HepG2 (cell line): ENCODE measurements around the gene TAPBP. TPM values are rescaled to one million over a fixed set of nuclear protein-coding genes. Genes with fewer than 3 reads are reported as not detected.

ENCODE experiments used
- ARHGAP35 ChIP-seq: sonication (generic); formaldehyde crosslinking; IDR thresholded peaks from 2 replicates; pipeline ENCODE4 v1.9.0; 2022; ENCODE audit warnings: mild to moderate bottlenecking, inconsistent platforms, moderate library complexity, missing genetic modification reagents, borderline replicate concordance
- ARNT ChIP-seq: fragments of 450-650 bp; IDR thresholded peaks from 2 replicates; pipeline ENCODE4 v1.6.1; 2017
- KDM3A ChIP-seq: IDR thresholded peaks from 2 replicates; pipeline ENCODE4 v1.6.1; 2018; ENCODE audit warnings: low read depth, missing compliant biosample characterization
- KDM5B ChIP-seq: sonication (generic); formaldehyde crosslinking; IDR thresholded peaks from 2 replicates; pipeline ENCODE4 v1.4.0; 2020; ENCODE audit warnings: missing genetic modification reagents, mild to moderate bottlenecking, borderline replicate concordance
- KDM6A ChIP-seq: IDR thresholded peaks from 2 replicates; pipeline ENCODE4 v1.6.1; 2016; ENCODE audit warnings: low read depth
- PHF5A ChIP-seq: IDR thresholded peaks from one replicate; pipeline ENCODE4 v1.6.1; 2018; ENCODE audit warnings: low read depth, missing genetic modification reagents; ENCODE audit not compliant: unreplicated experiment
- RFXAP ChIP-seq: sonication (generic); formaldehyde crosslinking; IDR thresholded peaks from 2 replicates; pipeline ENCODE4 v1.4.0; 2020; ENCODE audit warnings: missing genetic modification reagents, borderline replicate concordance
- SMAD1 ChIP-seq: sonication (generic); formaldehyde crosslinking; IDR thresholded peaks from 2 replicates; pipeline ENCODE4 v1.4.0; 2020; ENCODE audit warnings: missing genetic modification reagents, low read depth, mild to moderate bottlenecking, borderline replicate concordance
- ZNF142 ChIP-seq: sonication (generic); formaldehyde crosslinking; IDR thresholded peaks from 2 replicates; pipeline ENCODE4 v1.4.0; 2020; ENCODE audit warnings: missing genetic modification reagents
- ZNF317 ChIP-seq: sonication (generic); formaldehyde crosslinking; IDR thresholded peaks from 2 replicates; pipeline ENCODE4 v1.5.0; 2020; ENCODE audit warnings: mild to moderate bottlenecking, missing genetic modification reagents
- ZNF790 ChIP-seq: sonication (generic); formaldehyde crosslinking; IDR thresholded peaks from 2 replicates; pipeline ENCODE4 v1.8.0; 2022; ENCODE audit warnings: missing genetic modification reagents, mild to moderate bottlenecking, borderline replicate concordance
- polyA plus RNA-seq, 8 experiments: library from polyadenylated mRNA; depleted of rRNA in 3 of 8; stranded (reverse) in 7 of 8; unstranded in 1 of 8; fragments of >200 nt; fragmentation: Illumina TruSeq in 4 of 8; extraction: Trizol in 4 of 8; gene quantifications; 2 replicates each; pipeline versions ENCODE4 v1.2.1 to v1.2.3, GENCODE V29; 2011 to 2016; ENCODE audit warnings: low read depth in 4 of 8, missing spikeins in 1 of 8, mixed read lengths in 1 of 8; ENCODE audit not compliant: insufficient read depth in 1 of 8
- total RNA-seq, 5 experiments: library from RNA; depleted of rRNA; stranded (reverse); fragments of >200 nt; fragmentation: Illumina TruSeq; extraction: Trizol; gene quantifications; 2 replicates each; pipeline ENCODE4 v1.2.3, GENCODE V29; 2016; ENCODE audit warnings: low read depth in 1 of 5
- TF ChIP-seq, protein P1 (sequence below): sonication (generic); formaldehyde crosslinking; conservative IDR thresholded peaks from 2 replicates; pipeline ENCODE4 v1.5.0; 2020; ENCODE audit warnings: missing genetic modification reagents
- TF ChIP-seq, protein P2 (sequence below): sonication (generic); formaldehyde crosslinking; IDR thresholded peaks from 2 replicates; pipeline ENCODE4 v1.4.0; 2020; ENCODE audit warnings: mild to moderate bottlenecking, missing genetic modification reagents

TAPBP gene
- total and polyA plus RNA-seq, 2 of the 13 experiments (the other 11 are each of a cell fraction or from before 2014, with no cell fraction given): 27.4 to 32.3 TPM

DNA sequence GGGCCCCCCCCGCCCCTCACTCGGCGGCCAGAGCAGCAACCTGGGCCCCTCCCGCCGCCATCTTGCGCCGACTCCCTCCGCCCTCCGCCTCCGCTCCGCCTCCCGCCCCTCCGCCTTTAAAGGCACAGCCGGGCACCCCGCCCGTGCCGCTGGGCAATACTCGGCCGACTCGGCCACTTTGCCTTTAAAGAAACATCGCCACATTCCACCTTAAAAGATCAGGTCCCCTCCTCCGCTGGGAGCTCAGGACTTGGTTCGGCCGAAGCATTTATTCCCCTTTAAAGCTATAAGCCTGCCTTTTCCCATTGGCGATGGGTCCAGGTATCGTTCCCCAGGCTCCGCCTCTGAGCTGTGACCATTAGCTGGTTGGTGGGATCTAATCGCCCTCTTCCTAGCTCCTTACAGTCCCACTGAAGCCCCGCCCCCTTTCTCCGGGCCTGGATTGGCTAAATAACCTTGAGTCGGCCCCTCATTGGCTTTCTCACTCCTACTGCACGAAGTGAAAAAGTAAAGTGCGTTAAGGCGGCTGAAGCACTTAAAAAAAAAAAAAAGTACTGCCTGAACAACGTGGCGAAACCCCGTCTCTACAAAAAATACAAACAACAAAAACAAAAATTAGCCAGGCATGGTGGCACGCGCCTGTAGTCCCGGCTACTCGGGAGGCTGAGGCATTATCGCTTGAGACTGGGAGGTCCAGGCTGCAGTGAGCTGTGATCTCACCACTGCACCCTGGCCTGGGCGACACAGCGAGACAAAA, 4.0 kb upstream of the TAPBP start, which contains the start of gene ZBTB22 (continued):
- TF ChIP-seq, protein P1, sequence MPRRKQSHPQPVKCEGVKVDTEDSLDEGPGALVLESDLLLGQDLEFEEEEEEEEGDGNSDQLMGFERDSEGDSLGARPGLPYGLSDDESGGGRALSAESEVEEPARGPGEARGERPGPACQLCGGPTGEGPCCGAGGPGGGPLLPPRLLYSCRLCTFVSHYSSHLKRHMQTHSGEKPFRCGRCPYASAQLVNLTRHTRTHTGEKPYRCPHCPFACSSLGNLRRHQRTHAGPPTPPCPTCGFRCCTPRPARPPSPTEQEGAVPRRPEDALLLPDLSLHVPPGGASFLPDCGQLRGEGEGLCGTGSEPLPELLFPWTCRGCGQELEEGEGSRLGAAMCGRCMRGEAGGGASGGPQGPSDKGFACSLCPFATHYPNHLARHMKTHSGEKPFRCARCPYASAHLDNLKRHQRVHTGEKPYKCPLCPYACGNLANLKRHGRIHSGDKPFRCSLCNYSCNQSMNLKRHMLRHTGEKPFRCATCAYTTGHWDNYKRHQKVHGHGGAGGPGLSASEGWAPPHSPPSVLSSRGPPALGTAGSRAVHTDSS: no peak
- 0 out of 2 replicates have a peak, but pooled peaks have one; percentile 29 for TF ChIP-seq SMAD1
- TF ChIP-seq PHF5A (CRISPR knock-in tag): peak; percentile 35
- TF ChIP-seq KDM5B: peak; percentile 76; the same call in 1 of the 2 replicates
- no peak for TF ChIP-seq ARHGAP35 (CRISPR knock-in tag)
- no peak for TF ChIP-seq KDM3A (CRISPR knock-in tag)
- no peak for TF ChIP-seq ZNF790 (CRISPR knock-in tag)
- TF ChIP-seq, protein P2, sequence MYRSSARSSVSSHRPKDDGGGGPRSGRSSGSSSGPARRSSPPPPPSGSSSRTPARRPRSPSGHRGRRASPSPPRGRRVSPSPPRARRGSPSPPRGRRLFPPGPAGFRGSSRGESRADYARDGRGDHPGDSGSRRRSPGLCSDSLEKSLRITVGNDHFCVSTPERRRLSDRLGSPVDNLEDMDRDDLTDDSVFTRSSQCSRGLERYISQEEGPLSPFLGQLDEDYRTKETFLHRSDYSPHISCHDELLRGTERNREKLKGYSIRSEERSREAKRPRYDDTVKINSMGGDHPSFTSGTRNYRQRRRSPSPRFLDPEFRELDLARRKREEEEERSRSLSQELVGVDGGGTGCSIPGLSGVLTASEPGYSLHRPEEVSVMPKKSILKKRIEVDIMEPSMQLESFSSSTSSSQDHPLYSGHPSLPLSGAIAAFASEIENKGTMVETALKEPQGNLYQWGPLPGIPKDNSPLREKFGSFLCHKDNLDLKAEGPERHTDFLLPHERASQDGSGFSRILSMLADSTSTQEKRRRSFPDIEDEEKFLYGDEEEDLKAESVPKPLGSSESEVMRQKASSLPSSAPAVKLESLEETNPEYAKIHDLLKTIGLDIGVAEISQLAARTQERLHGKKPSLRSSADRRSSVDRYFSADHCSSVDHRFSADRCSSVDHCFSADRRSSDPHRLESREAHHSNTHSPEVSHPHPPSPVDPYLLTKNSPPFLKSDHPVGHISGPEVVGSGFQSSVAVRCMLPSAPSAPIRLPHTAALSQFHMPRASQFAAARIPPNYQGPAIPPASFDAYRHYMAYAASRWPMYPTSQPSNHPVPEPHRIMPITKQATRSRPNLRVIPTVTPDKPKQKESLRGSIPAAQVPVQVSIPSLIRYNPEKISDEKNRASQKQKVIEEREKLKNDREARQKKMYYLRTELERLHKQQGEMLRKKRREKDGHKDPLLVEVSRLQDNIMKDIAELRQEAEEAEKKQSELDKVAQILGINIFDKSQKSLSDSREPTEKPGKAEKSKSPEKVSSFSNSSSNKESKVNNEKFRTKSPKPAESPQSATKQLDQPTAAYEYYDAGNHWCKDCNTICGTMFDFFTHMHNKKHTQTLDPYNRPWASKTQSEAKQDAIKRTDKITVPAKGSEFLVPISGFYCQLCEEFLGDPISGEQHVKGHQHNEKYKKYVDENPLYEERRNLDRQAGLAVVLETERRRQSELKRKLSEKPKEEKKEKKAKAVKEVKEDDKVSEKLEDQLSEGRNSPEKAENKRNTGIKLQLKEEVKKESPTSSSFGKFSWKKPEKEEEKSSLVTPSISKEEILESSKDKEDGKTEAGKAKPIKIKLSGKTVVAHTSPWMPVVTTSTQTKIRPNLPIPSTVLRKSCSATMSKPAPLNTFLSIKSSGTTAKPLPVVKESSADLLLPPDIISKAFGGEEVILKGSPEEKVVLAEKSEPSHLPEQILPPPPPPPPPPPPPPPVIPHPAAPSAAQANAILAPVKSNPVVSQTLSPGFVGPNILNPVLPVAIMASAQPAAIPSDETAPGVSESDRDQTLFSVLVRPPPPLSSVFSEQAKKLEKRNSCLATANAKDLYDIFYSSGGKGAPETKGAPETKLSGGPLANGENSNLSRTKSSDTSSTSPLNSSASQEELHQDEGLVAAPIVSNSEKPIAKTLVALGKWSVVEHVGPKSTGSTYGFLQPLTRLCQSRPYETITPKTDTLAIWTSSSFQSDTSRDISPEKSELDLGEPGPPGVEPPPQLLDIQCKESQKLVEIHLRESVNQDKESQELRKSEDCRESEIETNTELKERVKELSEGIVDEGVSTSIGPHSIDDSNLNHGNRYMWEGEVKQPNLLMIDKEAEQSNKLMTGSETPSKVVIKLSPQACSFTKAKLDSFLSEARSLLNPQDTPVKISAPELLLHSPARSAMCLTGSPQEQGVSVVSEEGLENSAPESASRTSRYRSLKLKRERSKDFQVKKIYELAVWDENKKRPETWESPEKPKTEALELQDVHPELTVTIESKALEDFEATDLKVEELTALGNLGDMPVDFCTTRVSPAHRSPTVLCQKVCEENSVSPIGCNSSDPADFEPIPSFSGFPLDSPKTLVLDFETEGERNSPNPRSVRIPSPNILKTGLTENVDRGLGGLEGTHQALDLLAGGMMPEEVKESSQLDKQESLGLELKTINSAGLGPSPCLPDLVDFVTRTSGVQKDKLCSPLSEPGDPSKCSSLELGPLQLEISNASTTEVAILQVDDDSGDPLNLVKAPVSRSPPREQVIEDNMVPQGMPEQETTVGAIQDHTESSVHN (CRISPR knock-in tag): no peak
- TF ChIP-seq RFXAP (CRISPR knock-in tag): peak; percentile 81
- TF ChIP-seq KDM6A (CRISPR knock-in tag): no peak; the same call in 1 of the 2 replicates
- TF ChIP-seq ZNF142 (CRISPR knock-in tag): no peak
- no peak for TF ChIP-seq ARNT
- TF ChIP-seq ZNF317 (CRISPR knock-in tag): 0 out of 2 replicates have a peak, but pooled peaks have one; percentile 2
